ENCODE results near the gene GMPR2. TPM values are rescaled to one million over a fixed set of nuclear protein-coding genes. Genes with fewer than 3 reads are reported as not detected.
A peak's percentile ranks its signal among the peaks of the same experiment; 100 is the strongest.

Gene GMPR2
- total RNA-seq, 1 donor from 2014 or later, result 66.2 TPM

GRCh38 chr14:24231263-24232120 is 1.2 kb upstream of the GMPR2 start:
- peak overlapping the region; percentile 92 for H3K4me3 Mint-ChIP-seq

GRCh38 chr14:24232121-24232644 is 546 bp upstream of the GMPR2 start, which contains the start of gene NEDD8:
TSS of gene NEDD8 (minus strand) at chr14:24232367. CDS start at chr14:24232267, 100 bp downstream.
- no peaks in the 10 kb centered on the region for H3K27me3 Mint-ChIP-seq (ENCODE audit: low read depth)
- DNase-seq (ENCODE audit: low read depth, low spot score), result peak; percentile 67
- H3K9me3 Mint-ChIP-seq, result no peaks in the 10 kb centered on the region
- peaks cover 44% of the 10 kb centered on the region for H3K4me1 Mint-ChIP-seq
- no peak for TF ChIP-seq CTCF (conservative IDR thresholded peaks at IDR 0.05)
- H3K4me3 Mint-ChIP-seq, result peak within 1 kb of the TSS; percentile 92
- peak within 1 kb of the TSS; percentile 94 for H3K27ac Mint-ChIP-seq (ENCODE audit: unreplicated experiment)
- peaks cover 3% of the 10 kb centered on the region for H3K36me3 Mint-ChIP-seq (ENCODE audit: low read depth)

More at GRCh38 chr14:24231263-24232120, 1.2 kb upstream of the GMPR2 start:
- Mint-ChIP-seq H3K27ac (ENCODE audit: unreplicated experiment) (peak overlapping the region; percentile 94), H3K27me3 (ENCODE audit: low read depth) (no peaks in the 10 kb centered on the region), H3K4me1 (peaks cover 46% of the 10 kb centered on the region), H3K9me3 (no peaks in the 10 kb centered on the region), H3K36me3 (ENCODE audit: low read depth) (no peaks in the 10 kb centered on the region)
- DNase-seq (ENCODE audit: low read depth, low spot score), result no peak
- no peak for TF ChIP-seq CTCF (conservative IDR thresholded peaks at IDR 0.05)

GRCh38 chr14:24233538-24233866 is 773 bp downstream of the GMPR2 start:
- H3K27me3 Mint-ChIP-seq (ENCODE audit: low read depth), result no peaks in the 10 kb centered on the region
- TF ChIP-seq CTCF (conservative IDR thresholded peaks at IDR 0.05), result no peak
- peaks cover 9% of the 10 kb centered on the region for H3K36me3 Mint-ChIP-seq (ENCODE audit: low read depth)
- peaks cover 41% of the 10 kb centered on the region for H3K4me1 Mint-ChIP-seq
- no peak for DNase-seq (ENCODE audit: low read depth, low spot score)
- no peak overlapping the region for H3K27ac Mint-ChIP-seq (ENCODE audit: unreplicated experiment)
- peak overlapping the region; percentile 92 for H3K4me3 Mint-ChIP-seq
- H3K9me3 Mint-ChIP-seq, result no peaks in the 10 kb centered on the region

GRCh38 chr14:24234095-24235005 is 1.6 kb downstream of the GMPR2 start:
- no peak for TF ChIP-seq CTCF (conservative IDR thresholded peaks at IDR 0.05)
- H3K4me3 Mint-ChIP-seq, result peak overlapping the region; percentile 70
- H3K9me3 Mint-ChIP-seq, result no peaks in the 10 kb centered on the region
- no peak overlapping the region for H3K27ac Mint-ChIP-seq (ENCODE audit: unreplicated experiment)
- H3K4me1 Mint-ChIP-seq, result peaks cover 41% of the 10 kb centered on the region
- H3K27me3 Mint-ChIP-seq (ENCODE audit: low read depth), result no peaks in the 10 kb centered on the region
- H3K36me3 Mint-ChIP-seq (ENCODE audit: low read depth), result peaks cover 9% of the 10 kb centered on the region
- no peak for DNase-seq (ENCODE audit: low read depth, low spot score)
